Fibroblast of lung (primary cell): ENCODE results near the gene TRIM47. TPM values are rescaled to one million over a fixed set of nuclear protein-coding genes. Genes with fewer than 3 reads are reported as not detected.
A peak's percentile ranks its signal among the peaks of the same experiment; 100 is the strongest.

Source experiments
- DNase-seq, 2 donors: peaks; one replicate each; pipeline versions ENCODE4 v3.0.0 to v3.0.0-alpha.2; 2010; ENCODE audit warnings: low read depth in 2 of 2
- H2AFZ ChIP-seq: 2 replicates; pipeline ENCODE4 v1.5.1; 2012; ENCODE audit warnings: low read length, control low read depth, inconsistent platforms
- H3K27ac ChIP-seq: 2 replicates; pipeline ENCODE4 v1.5.1; 2011; ENCODE audit warnings: low read length, control low read depth; ENCODE audit not compliant: insufficient read depth
- H3K27me3 ChIP-seq: 2 replicates; pipeline ENCODE4 v1.5.1; 2011; ENCODE audit warnings: mild to moderate bottlenecking, low read length; ENCODE audit not compliant: control insufficient read depth, insufficient read depth
- H3K36me3 ChIP-seq: 2 replicates; pipeline ENCODE4 v1.5.1; 2011; ENCODE audit warnings: low read length; ENCODE audit not compliant: control insufficient read depth, insufficient read depth
- H3K4me1 ChIP-seq: 2 replicates; pipeline ENCODE4 v1.5.1; 2011; ENCODE audit warnings: low read length; ENCODE audit not compliant: control insufficient read depth, insufficient read depth; ENCODE audit errors: extremely low read depth
- H3K4me2 ChIP-seq: 2 replicates; pipeline ENCODE4 v1.5.1; 2011; ENCODE audit warnings: low read length, control low read depth; ENCODE audit not compliant: insufficient read depth; ENCODE audit errors: extremely low read depth
- H3K4me3 ChIP-seq, 4 experiments: fragments of 200-600 bp in 1 of 4; sonication (generic) in 1 of 4; replicated peaks in 1 of 4; 2 replicates each; pipeline ENCODE4 v1.5.1; 2011 to 2016; ENCODE audit warnings: low read length in 4 of 4, low read depth in 3 of 4, mild to moderate bottlenecking in 3 of 4, control low read depth in 2 of 4, inconsistent platforms in 1 of 4, mixed read lengths in 1 of 4; ENCODE audit not compliant: insufficient read depth in 1 of 4; ENCODE audit errors: control extremely low read depth in 1 of 4
- H3K79me2 ChIP-seq: 2 replicates; pipeline ENCODE4 v1.5.1; 2012; ENCODE audit warnings: mild to moderate bottlenecking, low read length, inconsistent platforms; ENCODE audit not compliant: control insufficient read depth, insufficient read depth
- H3K9ac ChIP-seq: 2 replicates; pipeline ENCODE4 v1.5.1; 2011; ENCODE audit warnings: mild to moderate bottlenecking, low read length, control low read depth; ENCODE audit not compliant: insufficient read depth
- H3K9me3 ChIP-seq: 2 replicates; pipeline ENCODE4 v1.5.1; 2012; ENCODE audit warnings: low read depth, low read length; ENCODE audit not compliant: control insufficient read depth, insufficient read depth
- H4K20me1 ChIP-seq: 2 replicates; pipeline ENCODE4 v1.5.1; 2011; ENCODE audit warnings: low read length; ENCODE audit not compliant: control insufficient read depth, insufficient read depth; ENCODE audit errors: extremely low read depth
- CTCF ChIP-seq, 2 donors: IDR thresholded peaks in 1 of 2; conservative IDR thresholded peaks in 1 of 2; 1 replicate in 1 of 2; 2 replicates in 1 of 2; pipeline ENCODE4 v1.5.1; 2011 to 2012; ENCODE audit warnings: low read length in 2 of 2, control low read depth in 1 of 2, inconsistent platforms in 1 of 2, low read depth in 1 of 2, mild to moderate bottlenecking in 1 of 2
- EZH2 ChIP-seq: IDR thresholded peaks from 2 replicates; pipeline ENCODE4 v1.5.1; 2012; ENCODE audit warnings: low read length, control low read depth, mild to moderate bottlenecking; ENCODE audit errors: missing control alignments
- polyA plus RNA-seq, 2 donors: library from polyadenylated mRNA; depleted of rRNA in 1 of 2; stranded (reverse) in 1 of 2; unstranded in 1 of 2; fragments of >200 nt; gene quantifications; 2 replicates each; pipeline ENCODE4 v1.2.1, GENCODE V29; 2011 to 2012; ENCODE audit warnings: missing spikeins in 1 of 2
- total RNA-seq: library from RNA; depleted of rRNA; stranded (reverse); fragments of >200 nt; gene quantifications from 2 replicates; pipeline ENCODE4 v1.2.1, GENCODE V29; 2014

TRIM47 gene
- total and polyA plus RNA-seq, 2 donors (not counting 1 experiment from before 2014, with no cell fraction given): 2.2 to 16.0 TPM

- Histone ChIP-seq H3K4me1 (no peaks in the 10 kb centered on the region), H3K4me3 (no peak overlapping the region), H3K79me2 (no peaks in the 10 kb centered on the region), H3K9ac (no peak overlapping the region), H3K36me3 (peaks cover 2% of the 10 kb centered on the region), H3K27me3 (no peaks in the 10 kb centered on the region), H4K20me1 (no peaks in the 10 kb centered on the region), H2AFZ (no peak overlapping the region), H3K27ac (no peak overlapping the region), H3K4me2 (no peak overlapping the region), H3K9me3 (no peaks in the 10 kb centered on the region)
- TF ChIP-seq CTCF (conservative IDR thresholded peaks at IDR 0.05 in 1 of 2, IDR thresholded peaks at IDR 0.05 in 1 of 2; ENCODE audit: low read depth in 1 of 2, low read length in 2 of 2) (no peak), EZH2 (no peak)
- DNase-seq: no peak
Observed at GRCh38 chr17:75910699-75911098, 32.3 kb upstream of the TRIM47 start.

- H3K4me2 ChIP-seq: no peak overlapping the region
- no peaks in the 10 kb centered on the region for H4K20me1 ChIP-seq
- H3K4me3 ChIP-seq: no peak overlapping the region
- H3K4me1 ChIP-seq: no peaks in the 10 kb centered on the region
- no peaks in the 10 kb centered on the region for H3K79me2 ChIP-seq
- TF ChIP-seq EZH2 (no peak), CTCF (conservative IDR thresholded peaks at IDR 0.05 in 1 of 2, IDR thresholded peaks at IDR 0.05 in 1 of 2; ENCODE audit: low read depth in 1 of 2, low read length in 2 of 2) (no peak)
- H3K36me3 ChIP-seq: peaks cover 2% of the 10 kb centered on the region
- peak in 1 of 2 donors; percentile 11 for DNase-seq
- no peaks in the 10 kb centered on the region for H3K9me3 ChIP-seq
- H2AFZ ChIP-seq: no peak overlapping the region
- H3K9ac ChIP-seq: no peak overlapping the region
- H3K27me3 ChIP-seq: no peaks in the 10 kb centered on the region
- H3K27ac ChIP-seq: no peak overlapping the region
Observed at GRCh38 chr17:75909812-75910274, 31.5 kb upstream of the TRIM47 start.

- Histone ChIP-seq H3K9me3 (no peaks in the 10 kb centered on the region), H3K4me2 (no peak overlapping the region)
- TF ChIP-seq EZH2 (no peak), CTCF (conservative IDR thresholded peaks at IDR 0.05 in 1 of 2, IDR thresholded peaks at IDR 0.05 in 1 of 2; ENCODE audit: low read depth in 1 of 2, low read length in 2 of 2) (no peak)
Observed at GRCh38 chr17:75909051-75909811, 30.9 kb upstream of the TRIM47 start.

More at GRCh38 chr17:75909051-75909811, 30.9 kb upstream of the TRIM47 start:
- H3K36me3 ChIP-seq: no peaks in the 10 kb centered on the region
- no peak overlapping the region for H3K9ac ChIP-seq
- H4K20me1 ChIP-seq: no peaks in the 10 kb centered on the region
- no peaks in the 10 kb centered on the region for H3K27me3 ChIP-seq
- no peak for DNase-seq
- peaks cover 2% of the 10 kb centered on the region for H3K79me2 ChIP-seq
- no peak overlapping the region for H3K4me3 ChIP-seq
- no peaks in the 10 kb centered on the region for H3K4me1 ChIP-seq
- H2AFZ ChIP-seq: no peak overlapping the region
- no peak overlapping the region for H3K27ac ChIP-seq
